Mucosa of rectum (tissue), 2 donors: Measurements from ENCODE around the gene TRIM28.

ENCODE experiments used
- H3K27ac ChIP-seq, 2 donors: one replicate each; pipeline ENCODE4 v1.7.0; 2013; ENCODE audit warnings: inconsistent platforms in 2 of 2, low read depth in 2 of 2, low read length in 2 of 2
- H3K27me3 ChIP-seq, 2 donors: one replicate each; pipeline ENCODE4 v1.7.0; 2013; ENCODE audit warnings: low read length in 2 of 2; ENCODE audit not compliant: control insufficient read depth in 2 of 2, insufficient read depth in 2 of 2
- H3K36me3 ChIP-seq, 2 donors: one replicate each; pipeline ENCODE4 v1.7.0; 2013; ENCODE audit warnings: low read length in 2 of 2; ENCODE audit not compliant: control insufficient read depth in 2 of 2, insufficient read depth in 2 of 2
- H3K4me1 ChIP-seq, 2 donors: one replicate each; pipeline ENCODE4 v1.7.0; 2013; ENCODE audit warnings: low read length in 2 of 2, mild to moderate bottlenecking in 1 of 2; ENCODE audit not compliant: control insufficient read depth in 2 of 2, insufficient read depth in 2 of 2
- H3K4me3 ChIP-seq, 2 donors: one replicate each; pipeline ENCODE4 v1.7.0; 2013; ENCODE audit warnings: low read length in 2 of 2
- H3K9ac ChIP-seq, 2 donors: one replicate each; pipeline ENCODE4 v1.7.0; 2013; ENCODE audit warnings: low read length in 2 of 2, low read depth in 1 of 2, mild to moderate bottlenecking in 1 of 2
- H3K9me3 ChIP-seq, 2 donors: one replicate each; pipeline ENCODE4 v1.7.0; 2013; ENCODE audit warnings: low read length in 2 of 2; ENCODE audit not compliant: control insufficient read depth in 2 of 2
- donor health status: healthy.
- donor health status: Normal muscosa, but diverticular disease.

Gene TRIM28

DNA sequence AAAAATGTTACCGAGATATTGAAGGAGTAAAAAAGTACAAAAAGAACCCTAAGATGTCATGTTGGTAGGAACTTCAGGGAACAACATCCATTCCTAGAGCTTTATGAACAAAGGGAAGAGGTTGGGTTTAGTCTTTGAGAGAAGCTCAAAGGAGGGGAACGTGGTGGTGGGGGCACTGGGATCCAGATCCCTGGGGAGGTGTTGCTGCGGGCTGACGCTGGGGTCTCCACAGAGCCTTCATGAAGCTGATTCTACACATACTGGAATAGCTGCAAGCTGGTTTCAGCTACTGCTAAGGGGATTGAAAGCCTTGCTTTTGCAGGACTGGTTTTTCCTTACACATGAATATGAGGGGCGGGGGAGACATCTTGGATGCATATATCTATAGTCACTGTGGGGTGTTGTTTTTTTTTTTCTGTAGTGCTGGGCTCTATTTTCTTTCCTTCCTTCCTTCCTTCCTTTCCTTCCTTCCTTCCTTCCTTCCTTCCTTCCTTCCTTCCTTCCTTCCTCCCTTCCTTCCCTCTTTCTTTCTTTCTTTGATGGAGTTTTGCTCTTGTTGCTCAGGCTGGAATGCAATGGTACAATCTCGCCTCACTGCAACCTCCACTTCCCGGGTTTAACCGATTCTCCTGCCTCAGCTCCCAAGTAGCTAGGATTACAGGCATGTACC, 35.7 kb downstream of the TRIM28 start:
- Histone ChIP-seq H3K9ac (no peak overlapping the region), H3K36me3 (peaks cover 10 to 19% of the 10 kb centered on the region in 2 donors), H3K9me3 (no peaks in the 10 kb centered on the region), H3K4me1 (peaks cover 6 to 8% of the 10 kb centered on the region in 2 donors), H3K4me3 (no peak overlapping the region), H3K27me3 (no peaks in the 10 kb centered on the region), H3K27ac (no peak overlapping the region)

DNA sequence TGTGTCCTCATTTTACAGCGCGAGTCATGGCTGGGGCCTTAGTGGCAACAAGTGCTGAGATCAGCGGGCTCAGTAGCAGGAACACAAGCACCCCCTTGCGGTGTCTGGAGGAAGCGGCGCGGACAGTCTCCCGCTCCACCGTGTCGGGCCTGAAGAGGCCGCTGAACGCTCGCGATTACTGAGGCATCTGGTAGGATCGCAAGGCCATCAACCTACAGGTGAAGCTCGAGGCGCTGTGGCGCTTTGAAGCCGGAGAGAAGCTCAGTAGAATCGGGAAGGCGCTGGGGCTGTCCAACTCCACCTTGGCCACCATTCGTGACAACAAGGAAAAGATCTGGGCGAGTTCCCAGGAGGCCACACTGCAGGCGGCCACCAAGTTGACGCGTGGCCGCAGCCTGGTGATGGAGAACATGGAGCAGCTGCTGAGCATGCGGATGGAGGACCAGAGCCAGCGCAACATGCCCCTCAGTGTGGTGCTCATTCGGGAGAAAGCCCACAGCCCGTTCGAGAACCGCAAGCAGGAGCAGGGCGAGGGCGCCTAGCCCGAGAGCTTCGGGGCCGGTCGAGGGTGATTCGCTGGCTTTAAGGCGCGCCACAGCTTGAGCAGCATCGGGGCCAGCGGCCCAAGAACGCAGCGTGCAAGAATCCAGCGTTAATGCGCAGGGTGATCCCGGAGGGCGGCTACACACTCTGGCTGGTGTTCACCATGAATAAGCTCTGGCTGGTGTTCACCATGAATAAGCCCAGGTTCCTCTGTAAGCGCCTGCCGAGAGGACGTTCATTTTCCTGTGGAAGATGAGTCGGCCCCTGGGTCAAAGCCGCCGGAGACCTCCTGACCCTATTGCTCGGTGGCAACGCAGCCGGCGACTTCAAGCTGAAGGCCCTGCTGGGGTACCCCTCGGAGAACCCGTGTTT, 37.6 kb downstream of the TRIM28 start:
- peak overlapping the region in 1 of 2 donors; percentile 28 for H3K27ac ChIP-seq
- H3K36me3 ChIP-seq: peaks cover 10 to 19% of the 10 kb centered on the region in 2 donors
- H3K4me1 ChIP-seq: peaks cover 2 to 3% of the 10 kb centered on the region in 2 donors
- no peaks in the 10 kb centered on the region for H3K9me3 ChIP-seq
- H3K4me3 ChIP-seq: no peak overlapping the region
- H3K9ac ChIP-seq: no peak overlapping the region
- no peaks in the 10 kb centered on the region for H3K27me3 ChIP-seq

DNA sequence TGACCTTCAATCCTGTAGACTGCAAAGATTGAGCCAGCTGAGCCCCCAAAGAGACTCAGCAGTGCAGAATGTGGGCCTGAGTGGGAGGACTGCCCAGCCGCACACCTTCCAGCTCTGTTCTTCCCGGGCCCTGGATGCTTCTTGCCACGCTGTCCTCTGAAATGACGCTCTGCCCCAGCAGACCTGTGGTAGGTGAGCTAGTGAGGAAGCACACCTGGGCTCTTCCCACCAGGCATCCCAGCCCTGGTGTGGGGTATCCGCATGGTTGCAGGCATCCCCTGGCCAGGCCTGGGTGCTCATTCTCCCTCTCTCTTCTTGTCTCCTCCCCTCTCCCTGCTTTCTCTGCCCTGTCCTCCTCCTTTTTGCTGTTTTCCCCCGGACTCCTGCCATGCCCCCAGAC, 39.1 kb downstream of the TRIM28 start:
- no peak overlapping the region for H3K4me3 ChIP-seq
- no peak overlapping the region for H3K9ac ChIP-seq
- no peaks in the 10 kb centered on the region for H3K9me3 ChIP-seq
- peaks cover 10 to 19% of the 10 kb centered on the region in 2 donors for H3K36me3 ChIP-seq
- H3K4me1 ChIP-seq: peaks cover 2 to 3% of the 10 kb centered on the region in 2 donors
- no peaks in the 10 kb centered on the region for H3K27me3 ChIP-seq
- H3K27ac ChIP-seq: no peak overlapping the region

DNA sequence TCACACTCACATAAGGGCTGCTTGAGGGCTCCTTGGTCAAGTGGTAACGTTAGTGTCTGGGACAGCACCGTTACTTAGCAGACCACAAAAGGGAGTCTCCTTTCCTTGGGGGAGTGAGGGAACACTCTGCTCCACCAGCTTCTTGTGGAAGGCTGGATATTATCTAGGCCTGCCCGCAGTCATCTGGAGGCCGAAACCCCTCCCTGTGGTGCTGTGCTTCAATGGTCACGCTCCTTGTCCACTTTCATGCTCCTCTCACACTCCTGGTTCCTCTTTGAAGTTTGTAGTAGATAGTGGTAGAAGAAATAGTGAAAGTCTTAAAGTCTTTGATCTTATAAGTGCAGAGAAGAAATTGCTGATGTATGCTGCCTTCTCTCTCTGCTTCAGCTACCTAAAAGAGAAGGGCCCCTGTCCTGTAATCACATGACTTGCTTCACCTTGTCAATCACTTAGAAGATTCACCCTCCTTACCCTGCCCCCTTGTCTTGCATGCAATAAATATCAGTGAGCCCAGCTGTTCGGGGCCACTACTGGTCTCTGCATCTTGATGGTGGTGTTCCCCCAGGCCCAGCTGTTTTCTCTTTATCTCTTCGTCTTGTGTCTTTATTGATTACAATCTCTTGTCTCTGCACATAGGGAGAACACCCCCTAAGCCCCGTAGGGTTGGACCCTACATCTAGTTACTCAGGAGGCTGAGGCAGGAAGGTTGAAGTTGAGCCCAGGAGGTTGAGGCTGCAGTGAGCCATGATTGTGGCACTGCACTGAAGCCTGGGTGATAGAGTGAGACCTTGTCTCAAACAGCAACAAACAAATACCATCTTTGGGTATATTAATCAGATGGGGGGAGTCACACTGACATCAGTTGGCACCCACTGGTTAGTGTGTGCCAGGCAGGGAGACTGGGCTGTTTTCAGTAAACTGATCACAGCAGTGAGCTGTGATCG, 40.9 kb downstream of the TRIM28 start:
- Histone ChIP-seq H3K9me3 (no peaks in the 10 kb centered on the region), H3K27ac (no peak overlapping the region), H3K4me1 (peaks cover 2 to 3% of the 10 kb centered on the region in 2 donors), H3K9ac (no peak overlapping the region), H3K36me3 (peaks cover 10 to 19% of the 10 kb centered on the region in 2 donors), H3K4me3 (no peak overlapping the region), H3K27me3 (no peaks in the 10 kb centered on the region)

DNA sequence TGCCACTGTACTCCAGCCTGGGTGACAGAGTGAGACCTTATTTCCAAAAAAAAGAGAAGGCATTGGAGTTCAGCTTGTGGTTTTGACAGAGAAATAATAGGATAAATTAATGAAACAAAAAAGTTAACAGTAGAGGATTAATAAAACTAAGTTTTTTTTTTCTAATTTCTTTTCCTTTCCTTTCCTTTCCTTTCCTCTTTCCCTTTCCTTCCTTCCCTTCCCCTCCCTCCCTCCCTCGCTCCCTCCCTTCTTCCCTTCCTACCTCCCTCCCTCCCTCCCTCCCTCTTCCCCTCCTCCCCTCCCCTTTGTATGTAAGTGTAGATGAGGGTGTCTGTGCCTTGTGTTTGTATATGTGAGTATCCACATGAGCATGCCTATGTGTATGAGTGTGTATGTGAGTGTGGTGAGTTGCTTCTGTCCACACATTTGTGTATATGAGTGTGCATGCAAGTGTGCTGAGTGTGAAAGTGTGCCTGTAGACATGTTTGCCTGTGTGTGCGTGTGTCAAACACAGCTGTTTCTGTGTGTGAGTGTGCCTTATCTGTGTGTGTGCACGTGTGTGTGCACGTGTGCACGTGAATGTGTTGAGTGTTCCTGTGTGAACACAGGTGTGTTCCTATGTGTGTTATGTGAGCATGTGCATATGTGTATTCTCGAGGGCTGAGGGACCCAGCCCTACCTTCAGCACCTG, 41.7 kb downstream of the TRIM28 start:
- Histone ChIP-seq H3K9ac (no peak overlapping the region), H3K4me3 (no peak overlapping the region), H3K4me1 (peaks cover 2 to 3% of the 10 kb centered on the region in 2 donors), H3K27ac (no peak overlapping the region), H3K9me3 (no peaks in the 10 kb centered on the region), H3K27me3 (no peaks in the 10 kb centered on the region), H3K36me3 (peaks cover 10 to 19% of the 10 kb centered on the region in 2 donors)

DNA sequence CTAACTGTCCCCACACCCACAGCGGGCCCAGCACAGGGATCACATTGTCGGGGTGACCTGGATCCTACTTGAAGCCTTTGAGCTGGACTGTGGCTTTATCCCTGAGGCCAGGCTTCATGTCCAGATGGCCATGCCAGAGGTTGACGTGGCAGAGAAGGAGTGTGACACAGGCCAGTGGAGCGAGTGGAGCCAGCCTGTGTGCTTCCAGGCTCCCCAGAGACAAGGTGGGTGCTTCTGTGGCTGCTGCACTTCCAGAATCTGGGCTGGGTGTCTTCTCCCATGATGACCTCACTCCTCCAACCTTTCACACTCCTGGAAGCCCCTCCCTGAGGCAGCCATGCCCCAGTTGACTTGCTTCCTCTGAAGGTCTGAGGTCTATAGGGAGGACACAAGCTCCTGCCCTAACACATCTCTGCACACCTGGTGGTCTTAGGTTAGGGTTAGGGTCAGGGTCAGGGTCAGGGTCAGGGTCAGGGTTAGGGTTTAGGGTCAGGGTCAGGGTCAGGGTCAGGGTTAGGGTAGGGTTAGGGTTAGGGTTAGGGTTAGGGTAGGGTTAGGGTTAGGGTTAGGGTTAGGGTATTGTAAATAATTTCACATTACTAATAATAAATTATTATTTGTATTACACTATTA, 42.4 kb downstream of the TRIM28 start:
- Histone ChIP-seq H3K9ac (no peak overlapping the region), H3K27ac (no peak overlapping the region), H3K4me1 (peaks cover 0 to 2% of the 10 kb centered on the region in 2 donors), H3K4me3 (no peak overlapping the region), H3K27me3 (no peaks in the 10 kb centered on the region), H3K9me3 (no peaks in the 10 kb centered on the region), H3K36me3 (peaks cover 10 to 19% of the 10 kb centered on the region in 2 donors)
